PC-3 (cell line): ENCODE results near the gene TREX2. TPM values are rescaled to one million over a fixed set of nuclear protein-coding genes. Genes with fewer than 3 reads are reported as not detected.

Experiments used
- ATAC-seq: fragments of 200-7000 bp; cut with Tn5 transposase; 2 replicates; pipeline ENCODE4 v1.9.1; 2020; ENCODE audit warnings: mild to moderate bottlenecking, moderate library complexity
- BruUV-seq: library from RNA; stranded (reverse); fragments of 400-500 nt; replicated peaks from 2 replicates; lab custom pipeline; 2021; lab: Mats Ljungman, UMichigan
- CTCF ChIA-PET: fragments of 300-600 bp; sonication (Branson Sonifier 250); formaldehyde crosslinking; loops from one replicate; lab custom pipeline; 2022; ENCODE audit warnings: antibody characterized with exemption; lab: Charles Lee
- POLR2A ChIA-PET: fragments of 300-600 bp; sonication (Branson Sonifier 250); formaldehyde crosslinking; loops from one replicate; lab custom pipeline; 2022; ENCODE audit warnings: antibody characterized with exemption; ENCODE audit not compliant: unreplicated experiment; lab: Charles Lee
- DNase-seq: peaks from one replicate; pipeline ENCODE4 v3.0.0-alpha.2; 2015
- H2AFZ ChIP-seq: fragments of 300-600 bp; sonication (generic); 2 replicates; pipeline ENCODE4 v1.6.0; 2016; ENCODE audit warnings: antibody characterized with exemption, low read length
- H3F3A ChIP-seq: fragments of 300-600 bp; sonication (generic); one replicate; pipeline ENCODE4 v1.6.0; 2017; ENCODE audit warnings: antibody characterized with exemption, low read length, control low read depth, mild to moderate bottlenecking; ENCODE audit not compliant: unreplicated experiment
- H3K27ac ChIP-seq: fragments of 300-600 bp; sonication (generic); 2 replicates; pipeline ENCODE4 v1.5.1; 2016; ENCODE audit warnings: mild to moderate bottlenecking, low read length
- H3K27me3 ChIP-seq: fragments of 300-600 bp; sonication (generic); 2 replicates; pipeline ENCODE4 v1.6.1; 2016; ENCODE audit warnings: low read length, mixed read lengths
- H3K36me3 ChIP-seq: fragments of 300-600 bp; sonication (generic); 2 replicates; pipeline ENCODE4 v1.6.1; 2016; ENCODE audit warnings: low read depth, mixed run types, low read length, mixed read lengths
- H3K4me1 ChIP-seq: fragments of 300-600 bp; sonication (generic); 2 replicates; pipeline ENCODE4 v1.5.1; 2016; ENCODE audit warnings: low read length; ENCODE audit not compliant: insufficient read depth
- H3K4me2 ChIP-seq: fragments of 300-600 bp; sonication (generic); 2 replicates; pipeline ENCODE4 v1.6.0; 2016; ENCODE audit warnings: low read length
- H3K4me3 ChIP-seq: fragments of 300-600 bp; sonication (generic); 2 replicates; pipeline ENCODE4 v1.5.1; 2016; ENCODE audit warnings: mild to moderate bottlenecking, low read length, mixed read lengths
- H3K79me2 ChIP-seq: fragments of 300-600 bp; sonication (generic); 2 replicates; pipeline ENCODE4 v1.6.1; 2017; ENCODE audit warnings: low read length, mixed read lengths
- H3K9ac ChIP-seq: fragments of 300-600 bp; sonication (generic); 2 replicates; pipeline ENCODE4 v1.6.0; 2016; ENCODE audit warnings: mild to moderate bottlenecking, low read length
- H3K9me2 ChIP-seq: fragments of 300-600 bp; sonication (generic); replicated peaks from 2 replicates; pipeline ENCODE4 v1.6.1; 2016; ENCODE audit warnings: mixed run types, low read length, mixed read lengths
- H3K9me3 ChIP-seq: fragments of 300-600 bp; sonication (generic); 2 replicates; pipeline ENCODE4 v1.6.1; 2016; ENCODE audit warnings: low read length, mixed read lengths
- H4K20me1 ChIP-seq: fragments of 300-600 bp; sonication (generic); 2 replicates; pipeline ENCODE4 v1.6.1; 2016; ENCODE audit warnings: low read length, mixed read lengths
- EZH2 ChIP-seq: fragments of 300-600 bp; sonication (generic); IDR thresholded peaks from one replicate; pipeline ENCODE4 v1.6.1; 2017; ENCODE audit warnings: antibody characterized with exemption, mild to moderate bottlenecking, low read length; ENCODE audit not compliant: unreplicated experiment
- EZH2phosphoT487 ChIP-seq: fragments of 300-600 bp; sonication (generic); IDR thresholded peaks from 2 replicates; pipeline ENCODE4 v1.6.1; 2018; ENCODE audit warnings: mild to moderate bottlenecking, antibody characterized with exemption, low read length, borderline replicate concordance
- intact Hi-C: fragments of 100-400 bp; cut with micrococcal nuclease; formaldehyde crosslinking; loops from 2 replicates; pipeline ENCODE4 v1.9.0; 2023
- total RNA-seq: library from RNA; depleted of rRNA; stranded (reverse); fragments of >200 nt; gene quantifications from 2 replicates; pipeline ENCODE4 v1.2.3, GENCODE V29; 2014
- TF ChIP-seq, protein P1 (sequence below): fragments of 300-600 bp; sonication (generic); conservative IDR thresholded peaks from 2 replicates; pipeline ENCODE4 v1.5.1; 2017; ENCODE audit warnings: antibody characterized with exemption, low read depth, mild to moderate bottlenecking, low read length

TREX2 gene
- total RNA-seq, 1 experiment from 2014 or later, result 1.4 TPM

DNA sequence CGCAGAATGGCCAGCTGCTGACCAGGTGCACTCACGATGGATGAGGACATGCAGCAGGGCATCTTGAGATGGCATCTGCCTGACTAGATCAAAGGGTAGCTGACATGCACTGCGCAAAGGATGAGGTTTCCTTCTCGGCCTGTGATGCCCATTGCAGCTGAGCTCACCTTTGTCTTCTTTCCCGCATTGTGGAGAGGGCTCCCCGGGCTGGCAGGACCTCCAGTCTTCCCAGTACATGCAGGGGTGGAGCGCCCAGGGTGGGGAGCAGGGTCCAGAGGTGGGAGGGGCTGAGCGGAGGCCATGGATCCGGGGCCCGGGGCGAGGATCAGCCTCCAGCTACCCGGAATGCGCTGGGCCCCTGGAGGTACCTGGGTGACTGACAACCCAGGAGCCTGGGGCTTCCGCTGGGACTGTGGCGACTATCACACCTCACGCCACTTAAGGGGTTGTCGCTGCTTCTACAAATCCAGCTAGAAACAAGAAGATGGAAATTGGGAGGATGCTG lies 12.0 kb downstream of the TREX2 start:
- H3K27me3 ChIP-seq, result peaks cover 2% of the 10 kb centered on the region; the same call in 1 of the 2 replicates
- ChIA-PET POLR2A (no interaction called here), CTCF (no interaction called here)
- H3K27ac ChIP-seq, result no peak overlapping the region
- H3K4me2 ChIP-seq, result no peak overlapping the region
- no peaks in the 10 kb centered on the region for H3F3A ChIP-seq
- H3K79me2 ChIP-seq, result no peaks in the 10 kb centered on the region
- no peak overlapping the region for H3K4me3 ChIP-seq
- no peak overlapping the region for H2AFZ ChIP-seq
- intact Hi-C loops, result no loop called here
- no TSS peak for BruUV-seq
- H4K20me1 ChIP-seq, result no peaks in the 10 kb centered on the region
- H3K9ac ChIP-seq, result no peak overlapping the region
- H3K4me1 ChIP-seq, result no peaks in the 10 kb centered on the region
- TF ChIP-seq EZH2phosphoT487, result no peak
- TF ChIP-seq, protein P1, sequence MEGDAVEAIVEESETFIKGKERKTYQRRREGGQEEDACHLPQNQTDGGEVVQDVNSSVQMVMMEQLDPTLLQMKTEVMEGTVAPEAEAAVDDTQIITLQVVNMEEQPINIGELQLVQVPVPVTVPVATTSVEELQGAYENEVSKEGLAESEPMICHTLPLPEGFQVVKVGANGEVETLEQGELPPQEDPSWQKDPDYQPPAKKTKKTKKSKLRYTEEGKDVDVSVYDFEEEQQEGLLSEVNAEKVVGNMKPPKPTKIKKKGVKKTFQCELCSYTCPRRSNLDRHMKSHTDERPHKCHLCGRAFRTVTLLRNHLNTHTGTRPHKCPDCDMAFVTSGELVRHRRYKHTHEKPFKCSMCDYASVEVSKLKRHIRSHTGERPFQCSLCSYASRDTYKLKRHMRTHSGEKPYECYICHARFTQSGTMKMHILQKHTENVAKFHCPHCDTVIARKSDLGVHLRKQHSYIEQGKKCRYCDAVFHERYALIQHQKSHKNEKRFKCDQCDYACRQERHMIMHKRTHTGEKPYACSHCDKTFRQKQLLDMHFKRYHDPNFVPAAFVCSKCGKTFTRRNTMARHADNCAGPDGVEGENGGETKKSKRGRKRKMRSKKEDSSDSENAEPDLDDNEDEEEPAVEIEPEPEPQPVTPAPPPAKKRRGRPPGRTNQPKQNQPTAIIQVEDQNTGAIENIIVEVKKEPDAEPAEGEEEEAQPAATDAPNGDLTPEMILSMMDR, result no peak
- TF ChIP-seq EZH2, result no peak
- DNase-seq (no peak), ATAC-seq (no peak)
- no peaks in the 10 kb centered on the region for H3K9me3 ChIP-seq
- H3K36me3 ChIP-seq, result no peaks in the 10 kb centered on the region
- no peaks in the 10 kb centered on the region for H3K9me2 ChIP-seq

DNA sequence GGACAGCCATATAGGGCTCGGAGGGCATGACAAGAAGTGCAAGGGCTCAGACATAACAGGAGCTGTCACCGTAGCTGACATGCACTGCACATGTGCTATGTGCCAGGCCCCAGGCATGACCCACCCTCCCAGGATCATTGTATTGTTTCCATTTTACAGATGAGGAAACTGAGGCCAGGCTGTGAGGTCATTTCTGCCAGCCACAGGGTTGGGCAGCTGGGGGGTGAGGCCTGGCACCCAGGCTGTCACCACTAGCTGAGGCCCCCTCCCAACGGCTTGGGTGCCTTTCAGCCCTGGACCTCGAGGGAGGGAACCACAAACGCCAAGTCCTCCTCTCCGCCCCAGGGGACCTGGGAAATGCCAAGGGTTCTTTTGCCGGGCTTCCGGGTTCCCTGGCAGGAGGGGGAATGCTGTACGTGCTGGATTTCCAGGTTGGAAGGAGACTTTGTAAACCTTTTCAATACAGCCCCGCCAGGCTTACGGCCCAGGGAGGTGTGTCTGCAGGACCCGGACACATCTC lies 12.6 kb downstream of the TREX2 start:
- Histone ChIP-seq H3K9ac (no peak overlapping the region), H2AFZ (no peak overlapping the region), H3K4me1 (no peaks in the 10 kb centered on the region), H3K79me2 (no peaks in the 10 kb centered on the region), H3K27ac (no peak overlapping the region), H3K36me3 (no peaks in the 10 kb centered on the region), H3F3A (no peaks in the 10 kb centered on the region), H3K4me3 (no peak overlapping the region), H4K20me1 (no peaks in the 10 kb centered on the region), H3K9me2 (no peaks in the 10 kb centered on the region), H3K4me2 (no peak overlapping the region), H3K27me3 (peaks cover 8% of the 10 kb centered on the region), H3K9me3 (no peaks in the 10 kb centered on the region)
- no peak for ATAC-seq
- ChIA-PET POLR2A (no interaction called here), CTCF (no interaction called here)
- intact Hi-C loops, result no loop called here
- no peak for DNase-seq
- TF ChIP-seq EZH2phosphoT487 (no peak), EZH2 (no peak)
- TF ChIP-seq, protein P1, result no peak
- BruUV-seq, result no TSS peak

DNA sequence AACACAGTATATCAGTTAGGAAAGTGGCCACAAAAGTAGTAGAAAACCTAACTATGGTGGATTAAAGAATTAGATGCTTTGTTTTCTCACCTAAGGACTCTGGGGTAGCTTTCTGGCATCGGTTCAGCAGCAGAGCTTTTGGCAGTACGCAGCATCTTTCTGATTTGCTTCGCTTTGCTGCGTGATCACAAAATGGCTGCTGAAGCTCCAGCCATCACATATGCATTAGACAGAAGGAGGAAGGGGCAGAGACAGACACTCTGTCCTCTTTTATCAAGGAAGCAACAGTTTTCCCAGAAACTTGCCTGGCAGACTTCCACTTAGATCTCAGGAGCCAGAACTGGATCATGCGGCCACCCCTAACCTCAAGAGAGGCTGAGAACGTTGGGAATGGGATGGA lies 15.1 kb downstream of the TREX2 start:
- Histone ChIP-seq H3F3A (no peaks in the 10 kb centered on the region), H3K9me2 (no peaks in the 10 kb centered on the region), H2AFZ (no peak overlapping the region), H3K4me3 (no peak overlapping the region), H3K9me3 (no peaks in the 10 kb centered on the region), H3K9ac (no peak overlapping the region), H4K20me1 (no peaks in the 10 kb centered on the region), H3K27ac (no peak overlapping the region), H3K36me3 (no peaks in the 10 kb centered on the region), H3K4me2 (no peak overlapping the region), H3K79me2 (no peaks in the 10 kb centered on the region), H3K4me1 (no peaks in the 10 kb centered on the region), H3K27me3 (peaks cover 16% of the 10 kb centered on the region)
- ATAC-seq (no peak), DNase-seq (no peak)
- intact Hi-C loops, result no loop called here
- ChIA-PET CTCF (no interaction called here), POLR2A (no interaction called here)
- TF ChIP-seq EZH2phosphoT487 (no peak), EZH2 (no peak)
- TF ChIP-seq, protein P1, result no peak
- no TSS peak for BruUV-seq
